K562 treated with DMSO at 1 percent for 48 hours (cell line): ENCODE measurements around the gene FMNL3. TPM values are rescaled to one million over a fixed set of nuclear protein-coding genes. Genes with fewer than 3 reads are reported as not detected.

Source experiments
- total RNA-seq: library from RNA; unstranded; fragments of 300-600 nt; gene quantifications from 2 replicates; pipeline ENCODE4 v1.2.3, GENCODE V29; 2022; ENCODE audit warnings: low replicate concordance; ENCODE audit errors: extremely low read depth

FMNL3 gene
- total RNA-seq, result not detected in 2 replicates

GRCh38 chr12:49707128-49707811 lies at the start of gene FMNL3:
Gene FMNL3, minus strand, starts transcription at chr12:49707405. Its CDS starts 225 bp downstream, at chr12:49707180.

GRCh38 chr12:49740930-49741881 lies 34.0 kb upstream of the FMNL3 start, which contains the start of gene TMBIM6:
Gene TMBIM6, plus strand, starts transcription at chr12:49741557. Its CDS starts 10,937 bp downstream, at chr12:49752494.

GRCh38 chr12:49623142-49623904 lies 83.9 kb downstream of the FMNL3 start, which contains the start of gene PRPF40B:
Gene PRPF40B, plus strand, starts transcription at chr12:49623561. Its CDS starts 30 bp downstream, at chr12:49623591.

GRCh38 chr12:49605539-49605938 lies 101.7 kb downstream of the FMNL3 start, which contains the start of gene FAM186B:
Gene FAM186B, minus strand, starts transcription at chr12:49605639. Its CDS starts 162 bp downstream, at chr12:49605477.

Other genes starting within 250 kb of the FMNL3 start
- not detected in 2 replicates for gene KCNH3, start 168.4 kb downstream of the FMNL3 start, total RNA-seq
- not detected in 2 replicates for gene MCRS1, start 139.3 kb downstream of the FMNL3 start, total RNA-seq
- not detected in 2 replicates for gene FAM186B, start 101.8 kb downstream of the FMNL3 start, total RNA-seq
- not detected in 2 replicates for gene PRPF40B, start 83.8 kb downstream of the FMNL3 start, total RNA-seq
- 294 TPM in 1 of 2 replicates, not detected in the other for gene TMBIM6, start 34.2 kb upstream of the FMNL3 start, total RNA-seq
- gene NCKAP5L, start 121.0 kb upstream of the FMNL3 start, total RNA-seq, result not detected in 2 replicates
- not detected in 2 replicates for gene BCDIN3D, start 135.7 kb upstream of the FMNL3 start, total RNA-seq
- gene FAIM2, start 196.5 kb upstream of the FMNL3 start, total RNA-seq, result not detected in 2 replicates
- not detected in 2 replicates for gene AQP2, start 243.3 kb upstream of the FMNL3 start, total RNA-seq